GM18907 (cell line): ENCODE results near the gene HRH1.
"Not testable (repeated sequence)": the region's sequence is repeated elsewhere in the genome, so short reads cannot be mapped to it uniquely, and the experiment has no call there.

ENCODE experiments used
- ATAC-seq: cut with Tn5 transposase; IDR thresholded peaks from one replicate; pipeline ENCODE4 v1.9.1; 2021; ENCODE audit warnings: mild to moderate bottlenecking, moderate library complexity; ENCODE audit not compliant: unreplicated experiment

HRH1 gene

DNA sequence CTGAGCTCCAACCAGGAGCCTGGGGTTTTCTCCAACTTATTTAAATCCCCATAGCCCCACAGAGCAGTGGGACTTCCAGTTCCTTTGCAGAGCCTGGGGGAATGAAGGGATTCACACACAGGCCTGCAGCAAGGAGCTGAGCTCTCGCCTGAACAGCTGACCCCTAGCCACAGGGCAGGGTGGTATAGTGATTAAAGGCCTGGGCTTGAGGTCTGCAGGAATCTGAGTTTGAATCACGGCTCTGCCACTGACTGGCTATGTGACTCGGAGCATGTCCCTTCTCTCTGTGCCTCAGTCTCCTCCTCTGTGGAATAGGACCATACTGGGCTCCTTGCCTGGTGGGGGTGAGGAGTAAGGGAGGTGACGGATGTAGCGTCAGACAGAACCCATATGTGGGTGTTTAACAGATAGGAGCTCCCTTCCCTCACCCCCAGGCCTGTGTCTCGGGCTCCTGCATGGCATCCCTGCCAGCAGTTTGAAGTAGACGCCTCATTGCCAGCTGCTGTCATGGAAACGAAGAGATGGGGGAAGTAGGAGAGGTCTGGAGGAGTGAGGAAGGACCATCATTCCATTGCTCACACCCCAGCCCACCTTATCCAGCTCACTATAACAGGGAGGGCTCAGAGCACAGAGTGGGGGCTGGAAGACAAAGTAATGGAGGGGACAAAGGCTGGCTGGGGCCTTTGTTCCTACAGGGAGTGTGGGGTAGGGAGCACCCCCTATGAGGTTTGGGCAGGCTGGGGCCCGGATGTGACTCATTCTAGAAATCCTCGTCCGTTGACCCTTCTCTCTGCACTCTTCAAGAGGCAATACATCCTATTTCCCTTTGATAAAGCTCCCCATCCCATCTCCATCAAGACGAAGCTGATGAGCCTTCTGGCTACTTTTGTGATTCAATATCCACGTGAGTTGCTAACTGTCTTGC is 14.8 kb downstream of the HRH1 start:
- no peak for ATAC-seq

DNA sequence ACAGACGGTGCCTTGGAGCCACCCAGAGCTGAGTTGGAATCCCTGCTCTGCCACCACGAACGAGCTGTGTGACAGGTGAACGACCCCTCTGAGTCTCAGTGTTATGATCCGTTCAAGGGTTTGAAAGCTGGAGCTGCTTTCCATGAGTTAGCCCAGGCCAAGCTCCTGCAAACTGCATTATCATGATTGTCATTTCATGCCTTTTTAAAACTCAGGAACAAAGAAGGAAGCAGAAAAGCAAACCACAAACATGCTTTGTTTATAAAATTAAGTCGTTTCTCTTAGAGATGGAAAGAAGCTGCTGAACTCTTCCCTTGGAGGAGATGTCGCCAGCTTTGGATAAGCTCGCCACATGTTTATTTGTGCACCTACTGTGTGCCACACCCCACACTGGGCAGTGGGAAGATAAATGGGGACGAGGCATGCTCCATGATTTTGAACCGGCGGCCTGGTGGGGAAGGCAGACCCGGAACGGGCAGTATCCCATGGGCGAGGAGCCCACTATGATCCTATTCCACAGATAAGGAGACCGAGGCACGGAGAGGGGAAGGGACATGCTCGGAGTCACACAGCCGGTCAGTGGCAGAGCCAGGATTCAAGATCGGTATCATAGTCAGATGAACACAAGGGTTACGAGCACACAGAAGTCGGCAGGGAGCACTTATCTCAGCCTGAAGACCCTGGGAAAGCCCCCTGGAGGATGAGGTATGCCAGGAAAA is 15.9 kb downstream of the HRH1 start:
- no peak for ATAC-seq

DNA sequence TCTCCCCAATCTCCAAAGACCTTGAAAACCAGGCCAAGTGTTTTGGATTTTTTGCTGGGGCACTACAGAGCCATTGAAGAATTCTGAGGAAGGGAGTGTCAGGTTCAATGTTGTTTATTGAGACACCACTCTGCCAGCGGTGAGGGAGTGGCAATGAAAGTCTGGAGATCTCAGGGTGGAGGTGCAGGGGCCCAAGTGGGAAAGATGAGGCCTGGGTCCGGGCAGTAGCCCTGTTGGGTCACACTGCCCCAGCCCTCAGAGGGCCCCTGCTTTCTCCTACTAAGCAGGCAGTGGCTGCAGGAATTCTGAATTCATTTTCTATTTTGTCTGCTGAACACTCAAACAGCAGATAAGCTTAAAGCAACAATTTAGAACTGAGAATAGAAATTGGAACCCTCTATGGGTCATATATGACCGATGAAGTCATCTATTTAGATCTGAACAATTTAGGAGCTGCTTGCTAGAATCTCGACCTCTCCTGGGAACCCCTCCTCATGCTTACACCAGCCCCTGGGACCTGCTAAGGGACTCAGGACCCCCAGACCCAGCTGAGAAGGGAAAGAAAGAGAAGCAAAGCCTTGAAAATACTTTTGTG is 17.9 kb downstream of the HRH1 start:
- no peak for ATAC-seq

DNA sequence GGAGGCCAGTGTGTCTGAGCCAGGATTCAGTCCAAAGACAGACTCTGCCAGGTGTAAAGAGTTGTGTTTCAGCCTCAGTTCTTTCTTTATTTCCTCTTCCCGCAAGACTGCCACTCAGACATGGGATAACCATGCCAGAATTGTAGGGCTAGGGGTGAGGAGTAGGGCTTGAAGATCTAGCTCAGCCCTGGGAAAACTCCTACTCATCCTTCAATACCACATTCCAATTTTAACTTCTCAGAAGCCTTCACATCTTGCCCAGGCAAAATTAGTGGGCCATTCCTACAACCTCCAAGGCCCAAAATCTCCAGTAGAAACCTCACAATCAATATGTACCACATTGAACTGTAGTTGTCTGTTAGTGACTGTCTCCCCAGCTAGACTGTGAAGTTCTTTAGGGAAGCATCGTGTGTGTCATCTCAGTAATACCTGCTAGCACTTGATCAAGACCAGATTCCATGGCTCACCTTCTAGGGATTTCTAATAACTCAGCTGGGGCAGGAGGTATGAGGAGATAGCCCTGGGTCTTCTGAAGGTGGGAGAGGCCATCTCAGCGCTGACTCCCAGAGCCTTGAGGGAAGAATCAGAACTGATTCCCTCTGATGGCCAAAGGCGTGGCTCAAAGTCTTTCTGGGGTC is 19.7 kb downstream of the HRH1 start:
- no peak for ATAC-seq

DNA sequence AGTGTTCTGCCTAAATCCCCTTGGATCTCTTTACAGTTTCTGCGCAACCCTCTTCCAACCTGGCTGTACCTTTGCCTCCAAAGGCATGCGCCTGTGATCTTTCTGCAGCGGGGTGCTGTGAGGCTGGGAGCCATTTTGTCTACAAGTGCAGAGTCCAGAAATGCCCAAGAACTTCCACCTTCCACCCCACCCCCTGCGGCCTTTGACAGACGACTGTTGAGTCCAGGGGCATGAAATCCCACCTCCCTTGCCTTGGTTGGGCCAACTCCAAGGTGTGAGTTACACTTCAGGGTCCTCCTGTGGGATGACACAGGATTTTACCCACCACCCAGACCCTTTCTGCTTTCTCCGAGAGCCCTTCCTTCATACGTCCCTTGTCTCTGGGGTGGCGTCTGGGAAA is 24.1 kb downstream of the HRH1 start:
- ATAC-seq, result no peak

DNA sequence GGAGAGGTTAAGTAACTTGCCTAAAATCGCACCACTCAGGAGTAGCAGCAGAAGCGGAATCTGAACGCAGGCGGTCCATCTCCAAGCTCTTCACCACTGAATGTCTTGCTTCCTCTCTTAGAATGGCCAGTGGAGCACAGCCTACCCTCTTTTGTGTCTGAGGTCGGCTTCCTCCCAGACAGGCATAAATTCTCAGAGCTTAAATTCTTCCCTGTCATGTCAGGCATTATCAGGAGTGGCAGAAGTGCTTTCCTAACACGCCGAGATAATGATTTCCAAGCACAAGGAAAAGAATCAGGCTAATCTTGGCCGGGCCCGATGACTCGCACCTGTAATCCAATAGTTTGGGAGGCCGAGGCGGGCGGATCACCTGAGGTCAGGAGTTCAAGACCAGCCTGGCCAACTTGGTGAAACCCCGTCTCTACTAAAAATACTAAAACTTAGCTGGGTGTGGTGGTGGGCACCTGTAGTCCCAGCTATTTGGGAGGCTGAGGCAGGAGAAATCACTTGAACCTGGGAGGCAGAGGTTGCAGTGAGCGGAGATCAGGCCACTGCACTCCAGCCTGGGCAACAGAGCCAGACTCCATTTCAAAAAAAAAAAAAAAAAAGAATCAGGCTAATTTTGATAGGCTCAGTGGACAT is 30.2 kb downstream of the HRH1 start:
- ATAC-seq, result not testable (repeated sequence)

DNA sequence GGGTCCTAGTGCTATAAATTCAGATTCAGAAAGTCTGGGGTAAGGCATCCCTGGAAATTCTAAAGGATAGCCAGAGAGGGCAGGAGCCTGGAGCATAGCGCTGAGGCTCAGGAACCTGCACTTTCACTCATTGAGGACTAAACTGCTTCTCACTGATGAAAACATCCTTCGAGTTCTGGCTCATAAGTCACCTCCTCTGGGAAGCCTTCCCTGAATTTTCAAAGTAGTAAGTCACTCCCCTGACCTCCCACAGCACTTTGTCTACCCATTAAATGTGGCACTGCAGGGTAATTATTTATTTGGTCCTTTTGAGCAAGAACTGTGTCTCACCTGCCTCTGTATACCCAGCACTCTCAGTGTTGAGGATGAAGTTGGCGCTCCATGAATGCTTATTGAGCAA is 30.9 kb downstream of the HRH1 start:
- ATAC-seq, result no peak

DNA sequence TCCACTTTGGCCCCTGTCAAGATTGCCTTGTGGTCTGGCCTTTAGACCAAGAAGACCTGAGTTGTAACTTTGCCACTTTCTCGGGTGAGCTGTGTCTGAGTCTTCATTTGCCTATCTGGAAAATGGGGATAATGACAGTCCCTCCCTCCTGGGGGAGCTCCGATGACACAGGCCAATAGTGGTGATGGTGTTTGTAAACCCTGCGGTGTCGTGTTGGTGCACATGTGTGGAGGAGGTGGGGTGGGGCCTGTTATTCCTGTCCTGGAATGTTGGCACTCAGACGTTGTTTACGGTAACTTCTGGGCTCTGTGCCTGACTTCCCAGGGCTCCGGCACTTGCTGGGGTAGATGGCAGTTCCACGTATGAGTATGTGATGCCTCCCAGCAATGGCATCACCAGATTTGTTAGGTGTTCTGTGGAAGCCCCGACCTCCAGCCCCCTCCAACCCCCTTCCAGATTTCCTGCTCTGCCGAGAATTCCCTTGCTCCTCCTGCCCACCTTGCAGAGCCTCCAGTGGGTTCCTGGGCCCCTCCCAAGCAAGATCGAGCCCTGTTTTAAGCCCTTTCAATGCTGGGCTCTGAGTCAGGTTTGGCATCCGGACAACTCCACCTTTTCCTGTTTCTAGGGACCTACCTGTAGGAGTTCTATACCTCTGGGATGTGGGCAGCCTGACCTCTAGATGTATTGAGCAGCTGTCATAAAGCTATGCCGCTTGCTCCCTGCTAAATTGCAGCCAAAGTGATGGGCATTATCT is 31.4 kb downstream of the HRH1 start:
- no peak for ATAC-seq

DNA sequence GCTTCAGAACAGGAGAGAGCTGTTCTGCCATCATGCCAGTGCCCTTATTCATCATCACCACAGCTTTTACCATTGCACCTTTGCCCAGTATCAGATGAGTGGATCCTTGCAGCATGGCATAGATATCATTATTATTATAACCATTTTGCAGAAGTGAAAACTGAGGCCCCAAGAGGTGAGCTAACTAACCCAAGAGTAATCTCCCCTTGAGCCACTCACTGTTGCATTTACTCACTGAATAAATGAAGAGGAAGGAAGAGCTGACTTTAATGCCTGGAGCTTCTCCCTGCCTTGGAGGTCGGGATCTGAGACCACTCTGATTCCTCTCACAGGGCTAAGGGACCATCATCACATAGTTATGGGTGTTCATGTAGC is 32.0 kb downstream of the HRH1 start:
- ATAC-seq, result no peak

DNA sequence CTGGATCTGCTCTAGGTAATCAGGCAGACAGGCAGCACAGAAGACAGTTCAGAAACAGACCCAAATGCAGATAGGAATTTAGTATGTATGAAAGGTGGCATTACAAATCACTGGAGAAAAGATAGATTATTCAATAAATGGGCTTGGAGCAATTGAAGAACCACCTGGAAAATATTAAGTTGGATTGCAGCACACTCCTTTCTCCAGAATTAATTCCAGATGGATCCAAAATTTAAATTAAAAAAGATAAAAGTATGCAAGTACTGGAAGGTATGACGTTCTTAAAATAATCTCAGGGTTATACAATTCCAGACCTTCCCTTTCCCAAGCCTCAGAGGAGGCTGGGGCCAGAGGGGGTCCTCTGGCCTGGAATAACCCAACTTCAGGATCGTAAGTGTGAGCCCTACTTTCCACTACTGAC is 32.5 kb downstream of the HRH1 start:
- no peak for ATAC-seq

DNA sequence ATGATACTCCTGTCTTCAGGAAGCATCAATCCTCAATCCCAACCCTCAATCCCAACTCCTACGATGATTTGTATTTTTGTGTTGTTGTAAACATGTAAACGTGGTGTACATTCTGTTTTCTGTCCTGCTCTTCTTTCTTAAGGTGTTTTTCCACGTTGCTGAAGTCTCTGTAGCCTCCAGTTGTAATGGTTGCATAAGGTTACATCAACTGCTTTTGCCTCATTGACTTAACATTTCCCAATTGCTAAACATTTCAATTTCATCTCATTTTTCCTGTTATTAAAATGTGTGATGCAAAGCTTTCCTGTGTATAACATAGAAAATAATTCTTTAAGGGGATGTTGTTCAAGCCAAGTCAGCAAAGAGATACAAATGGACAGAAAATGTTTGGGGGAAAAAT is 33.4 kb downstream of the HRH1 start:
- no peak for ATAC-seq

DNA sequence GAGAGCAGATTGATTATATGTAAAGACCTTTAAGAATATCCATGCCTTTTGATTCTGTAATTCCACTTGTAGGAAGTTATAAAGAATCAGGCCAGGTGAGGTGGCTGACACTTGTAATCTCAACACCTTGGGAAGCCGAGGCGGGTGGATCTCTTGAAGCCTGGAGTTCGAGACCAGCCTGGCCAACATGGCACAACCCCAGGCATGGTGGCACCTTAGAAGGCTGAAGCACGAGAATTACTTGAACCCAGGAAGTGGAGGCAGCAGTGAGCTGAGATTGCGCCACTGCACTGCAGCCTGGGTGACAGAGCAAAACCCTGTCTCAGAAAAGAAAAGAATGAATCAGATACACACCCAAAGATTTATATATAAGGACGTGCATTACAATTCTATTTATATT is 33.9 kb downstream of the HRH1 start:
- ATAC-seq, result no peak

DNA sequence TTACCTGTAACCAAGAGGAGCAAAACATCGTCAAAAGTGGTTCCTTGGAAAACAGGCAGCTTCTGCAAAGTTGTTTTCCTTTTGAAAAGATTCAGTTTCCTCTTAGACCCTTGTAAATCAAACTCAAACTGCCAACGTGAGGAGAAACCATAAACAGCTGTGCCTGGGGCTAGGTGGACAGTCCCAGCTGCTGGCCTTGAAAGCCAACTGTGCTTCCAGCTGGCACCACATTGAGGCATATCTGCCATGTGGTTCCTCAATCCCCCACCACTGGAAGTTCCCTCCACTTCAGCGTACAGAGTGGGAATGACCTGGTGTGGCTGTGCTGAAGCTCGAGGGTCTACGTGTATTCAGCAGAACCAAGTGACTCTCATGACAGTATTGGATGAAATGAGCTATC is 40.9 kb downstream of the HRH1 start:
- no peak for ATAC-seq

DNA sequence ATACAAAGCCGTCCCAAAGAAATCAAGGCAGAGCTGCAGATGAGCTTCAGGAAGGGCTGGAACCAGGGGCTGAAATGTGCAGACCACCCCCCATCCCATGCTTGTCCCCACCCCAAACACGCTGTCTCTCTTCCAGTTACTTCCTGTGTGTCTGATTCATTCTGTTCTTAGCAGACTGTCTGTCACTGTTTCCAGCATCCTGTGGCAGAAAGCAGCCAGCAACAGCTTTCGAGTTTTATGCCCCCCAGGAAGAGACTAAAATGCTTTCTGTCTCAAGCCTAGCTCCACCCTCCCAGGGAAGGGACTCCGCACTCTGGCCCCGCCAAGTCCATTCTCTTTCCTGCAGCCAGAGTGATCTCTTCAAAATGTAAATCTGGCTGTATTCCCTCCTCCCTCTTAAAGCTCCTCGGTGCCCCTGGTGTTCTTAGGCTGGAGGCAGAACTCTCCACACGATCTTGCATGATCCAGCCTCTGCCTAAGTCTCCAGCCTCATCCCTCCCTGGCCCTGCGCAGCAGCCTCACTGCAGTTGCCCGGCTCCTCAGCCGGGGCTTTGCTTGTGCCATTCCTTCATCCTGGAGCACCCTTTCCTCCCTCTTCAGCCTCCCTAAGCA is 41.5 kb downstream of the HRH1 start:
- ATAC-seq, result no peak

DNA sequence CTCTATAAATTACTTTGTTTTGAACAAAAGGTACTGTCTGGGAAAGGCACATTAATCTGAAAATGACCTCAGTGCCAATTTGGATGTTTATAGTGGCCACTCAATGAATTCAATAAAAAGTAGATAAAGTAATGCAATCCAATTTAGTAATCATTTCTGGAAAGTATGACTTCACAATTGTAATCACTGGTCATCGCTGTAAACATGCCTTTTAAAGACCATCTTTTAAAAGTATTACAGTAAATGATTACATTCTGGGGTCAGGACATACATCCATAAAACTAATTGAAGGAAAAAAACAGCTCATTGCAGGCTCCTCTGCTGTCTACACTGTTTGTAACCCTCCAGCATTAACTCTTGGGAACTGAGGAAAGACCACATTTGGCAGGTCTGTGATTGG is 43.2 kb downstream of the HRH1 start:
- ATAC-seq, result no peak

DNA sequence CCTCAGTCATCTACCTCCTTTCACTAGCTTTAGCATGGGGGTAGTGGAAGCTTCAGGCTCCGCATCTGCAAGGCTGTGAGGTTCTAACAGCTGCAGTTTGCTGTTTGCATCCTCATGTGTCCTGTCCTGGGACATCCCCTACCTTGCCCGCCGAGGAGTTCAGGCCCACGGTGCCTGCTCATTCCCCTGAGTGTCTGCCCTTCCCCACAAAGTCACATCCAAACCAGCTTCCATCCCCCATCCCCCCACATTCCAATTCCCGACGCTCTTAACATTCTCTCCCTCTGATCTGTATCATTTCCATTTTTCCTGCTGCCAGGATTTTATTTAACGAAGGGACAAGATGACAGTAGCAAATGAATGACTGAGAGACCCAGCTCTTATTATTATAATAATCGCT is 43.8 kb downstream of the HRH1 start:
- ATAC-seq, result no peak

DNA sequence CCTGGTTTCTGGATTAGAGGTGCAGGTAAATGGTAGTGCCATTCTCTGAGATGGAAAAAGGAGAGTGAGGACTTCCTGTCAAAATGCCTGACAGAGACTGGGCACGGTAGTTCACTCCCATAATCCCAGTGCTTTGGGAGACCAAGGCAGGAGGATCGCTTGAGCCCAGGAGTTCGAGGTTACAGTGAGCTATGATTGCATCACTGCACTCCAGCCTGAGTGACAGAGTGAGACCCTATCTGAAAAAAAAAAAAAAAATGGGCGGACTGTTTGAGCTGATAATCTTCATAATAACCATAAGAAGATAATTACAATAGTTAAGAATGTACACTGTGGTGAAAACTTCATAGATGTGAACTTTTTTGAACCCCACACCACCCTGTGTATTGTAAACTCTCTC is 44.2 kb downstream of the HRH1 start:
- no peak for ATAC-seq

DNA sequence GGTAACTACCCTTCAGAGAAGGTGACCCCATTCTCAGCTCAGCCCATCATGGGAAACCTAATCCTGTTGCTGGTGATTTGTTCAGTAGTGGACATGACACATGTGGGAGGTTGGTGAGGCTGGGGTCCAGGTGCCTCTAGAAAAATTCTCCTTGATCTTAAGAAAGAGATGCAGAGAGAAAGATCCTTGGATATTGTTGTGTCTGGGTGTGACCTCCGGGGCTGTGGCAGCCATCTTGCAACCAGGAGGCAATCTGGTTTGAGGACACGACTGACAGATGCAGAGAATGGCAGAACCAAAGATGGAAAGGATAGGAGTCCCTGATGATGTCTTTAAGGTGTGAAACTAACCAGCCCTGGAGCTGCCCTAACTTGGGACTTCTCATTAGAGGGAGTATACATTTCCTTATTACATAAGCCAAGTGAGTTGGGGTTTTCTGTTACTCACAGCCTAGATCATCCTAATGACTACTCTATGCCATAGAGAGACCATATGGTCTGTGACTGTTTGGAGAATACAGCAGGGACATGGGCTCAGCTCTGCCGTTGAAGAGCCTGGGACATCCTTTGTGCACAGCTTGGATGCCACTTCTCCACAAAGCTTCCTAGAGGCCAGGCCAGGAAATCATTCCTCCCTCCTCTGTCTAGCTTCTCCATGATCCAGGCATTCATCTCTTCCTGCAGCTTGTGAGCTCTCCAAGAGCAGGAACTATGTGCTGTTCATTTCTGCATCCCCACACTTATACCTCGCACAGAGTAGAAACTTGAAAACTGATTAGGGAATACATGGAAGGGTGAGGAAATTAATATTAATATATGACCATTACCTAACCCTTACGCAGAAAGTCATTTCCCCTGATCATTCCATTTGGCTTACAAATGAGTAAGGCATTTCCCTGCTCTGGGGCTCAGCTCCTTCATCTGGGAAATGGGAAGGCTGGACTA is 45.9 kb downstream of the HRH1 start:
- ATAC-seq, result no peak
